AG09309 (cell line): ENCODE data around the gene SLC2A8.

Source experiments
- DNase-seq: peaks from one replicate; pipeline ENCODE4 v3.0.0-alpha.2; 2010; ENCODE audit warnings: low read depth
- H3K4me3 ChIP-seq: 2 replicates; pipeline ENCODE4 v1.5.1; 2011; ENCODE audit warnings: mild to moderate bottlenecking, low read depth, low read length, moderate library complexity; ENCODE audit not compliant: control insufficient read depth
- TF ChIP-seq, protein P1 (sequence below): IDR thresholded peaks from 2 replicates; pipeline ENCODE4 v1.5.1; 2011; ENCODE audit warnings: mild to moderate bottlenecking, low read depth, low read length, inconsistent platforms; ENCODE audit not compliant: insufficient read depth, control insufficient read depth; ENCODE audit errors: missing control alignments

SLC2A8 gene

GRCh38 chr9:127423476-127423933 is 26.5 kb downstream of the SLC2A8 start:
- peak overlapping the region; percentile 96 for H3K4me3 ChIP-seq
- TF ChIP-seq, protein P1, sequence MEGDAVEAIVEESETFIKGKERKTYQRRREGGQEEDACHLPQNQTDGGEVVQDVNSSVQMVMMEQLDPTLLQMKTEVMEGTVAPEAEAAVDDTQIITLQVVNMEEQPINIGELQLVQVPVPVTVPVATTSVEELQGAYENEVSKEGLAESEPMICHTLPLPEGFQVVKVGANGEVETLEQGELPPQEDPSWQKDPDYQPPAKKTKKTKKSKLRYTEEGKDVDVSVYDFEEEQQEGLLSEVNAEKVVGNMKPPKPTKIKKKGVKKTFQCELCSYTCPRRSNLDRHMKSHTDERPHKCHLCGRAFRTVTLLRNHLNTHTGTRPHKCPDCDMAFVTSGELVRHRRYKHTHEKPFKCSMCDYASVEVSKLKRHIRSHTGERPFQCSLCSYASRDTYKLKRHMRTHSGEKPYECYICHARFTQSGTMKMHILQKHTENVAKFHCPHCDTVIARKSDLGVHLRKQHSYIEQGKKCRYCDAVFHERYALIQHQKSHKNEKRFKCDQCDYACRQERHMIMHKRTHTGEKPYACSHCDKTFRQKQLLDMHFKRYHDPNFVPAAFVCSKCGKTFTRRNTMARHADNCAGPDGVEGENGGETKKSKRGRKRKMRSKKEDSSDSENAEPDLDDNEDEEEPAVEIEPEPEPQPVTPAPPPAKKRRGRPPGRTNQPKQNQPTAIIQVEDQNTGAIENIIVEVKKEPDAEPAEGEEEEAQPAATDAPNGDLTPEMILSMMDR, result peak; percentile 4
- DNase-seq, result no peak

- peak within 1 kb of the TSS; percentile 96 for H3K4me3 ChIP-seq
- TF ChIP-seq, protein P1, result no peak
- peak; percentile 57 for DNase-seq
These were observed 27.1 kb downstream of the SLC2A8 start, which contains the start of gene ZNF79 for GRCh38 chr9:127423934-127424675. ZNF79 (plus strand) TSS chr9:127424382; CDS start chr9:127424788, 406 bp downstream.

GRCh38 chr9:127424676-127424999 is 27.7 kb downstream of the SLC2A8 start:
- H3K4me3 ChIP-seq, result peak overlapping the region; percentile 96
- TF ChIP-seq, protein P1, result no peak
- DNase-seq, result no peak

GRCh38 chr9:127426756-127427155 is 29.8 kb downstream of the SLC2A8 start:
- no peak overlapping the region for H3K4me3 ChIP-seq
- no peak for DNase-seq
- TF ChIP-seq, protein P1, result no peak

GRCh38 chr9:127428348-127428747 is 31.4 kb downstream of the SLC2A8 start:
- H3K4me3 ChIP-seq, result no peak overlapping the region
- TF ChIP-seq, protein P1, result no peak
- DNase-seq, result no peak

- no peak overlapping the region for H3K4me3 ChIP-seq
- DNase-seq, result no peak
- TF ChIP-seq, protein P1, result no peak
These were observed 33.4 kb downstream of the SLC2A8 start for GRCh38 chr9:127430415-127430814.
